K562 (cell line): ENCODE data around the gene TMEM132D.

ENCODE experiments used
- ATF7 ChIP-seq: fragments of 450-650 bp; IDR thresholded peaks from 2 replicates; pipeline ENCODE4 v1.7.1; 2014; ENCODE audit warnings: mild to moderate bottlenecking, moderate library complexity
- CTCF ChIP-seq, 3 experiments: IDR thresholded peaks in 2 of 3; conservative IDR thresholded peaks in 1 of 3; 2 replicates each; pipeline ENCODE4 v1.5.1; 2011 to 2012; ENCODE audit warnings: low read length in 3 of 3, mild to moderate bottlenecking in 3 of 3, control low read depth in 2 of 3, improper control_type of control experiment in 1 of 3, inconsistent platforms in 1 of 3, low read depth in 1 of 3, mixed read lengths in 1 of 3, moderate library complexity in 1 of 3; ENCODE audit not compliant: insufficient read depth in 2 of 3
- EGR1 ChIP-seq: fragments of 450-650 bp; conservative IDR thresholded peaks from 2 replicates; pipeline ENCODE4 v1.6.1; 2017; ENCODE audit warnings: mild to moderate bottlenecking
- FOXJ3 ChIP-seq: sonication (generic); formaldehyde crosslinking; IDR thresholded peaks from 2 replicates; pipeline ENCODE4 v1.4.0; 2020; ENCODE audit warnings: mild to moderate bottlenecking, missing genetic modification reagents
- HBP1 ChIP-seq: fragments of 450-650 bp; formaldehyde crosslinking; IDR thresholded peaks from 2 replicates; pipeline ENCODE4 v1.4.0; 2022; ENCODE audit warnings: missing genetic modification characterization
- NCOA6 ChIP-seq: fragments of 450-650 bp; IDR thresholded peaks from 2 replicates; pipeline ENCODE4 v1.6.1; 2017; ENCODE audit warnings: mild to moderate bottlenecking
- NR1H2 ChIP-seq: sonication (generic); formaldehyde crosslinking; IDR thresholded peaks from 2 replicates; pipeline ENCODE4 v1.4.0; 2020; ENCODE audit warnings: mild to moderate bottlenecking, missing genetic modification reagents
- SMAD1 ChIP-seq: fragments of 150-350 bp; IDR thresholded peaks from 2 replicates; pipeline ENCODE4 v1.6.1; 2014; ENCODE audit warnings: low read length, low read depth; ENCODE audit not compliant: partially characterized antibody
- TCF3 ChIP-seq: sonication (generic); formaldehyde crosslinking; IDR thresholded peaks from 2 replicates; pipeline ENCODE4 v1.4.0; 2020; ENCODE audit warnings: mild to moderate bottlenecking, missing genetic modification reagents
- ZBTB26 ChIP-seq: fragments of 450-650 bp; formaldehyde crosslinking; IDR thresholded peaks from 2 replicates; pipeline ENCODE4 v1.4.0; 2022; ENCODE audit warnings: missing genetic modification characterization
- ZNF24 ChIP-seq: fragments of 450-650 bp; IDR thresholded peaks from 2 replicates; pipeline ENCODE4 v1.6.1; 2016

GRCh38 chr12:129585296-129585695, 318.5 kb downstream of the TMEM132D start:
- TF ChIP-seq TCF3 (no peak), SMAD1 (no peak), ATF7 (no peak), CTCF (IDR thresholded peaks at IDR 0.05 in 2 of 3, conservative IDR thresholded peaks at IDR 0.05 in 1 of 3; ENCODE audit: insufficient read depth in 2 of 3, low read depth in 1 of 3, low read length in 3 of 3) (no peak), HBP1 (CRISPR knock-in tag) (no peak), FOXJ3 (CRISPR knock-in tag) (no peak), ZNF24 (no peak), NCOA6 (no peak), ZBTB26 (CRISPR knock-in tag) (no peak), EGR1 (no peak), NR1H2 (CRISPR knock-in tag) (no peak)
